IMR-90 (cell line): ENCODE data around the gene AGFG1. TPM values are rescaled to one million over a fixed set of nuclear protein-coding genes. Genes with fewer than 3 reads are reported as not detected.
A peak's percentile ranks its signal among the peaks of the same experiment; 100 is the strongest.

ENCODE experiments used
- ATAC-seq: fragments of 200-7000 bp; cut with Tn5 transposase; 2 replicates; pipeline ENCODE4 v1.9.1; 2020; ENCODE audit warnings: low read depth, mild to moderate bottlenecking, moderate library complexity
- BruUV-seq: library from RNA; stranded (reverse); fragments of 400-500 nt; replicated peaks from 2 replicates; lab custom pipeline; 2021; lab: Mats Ljungman, UMichigan
- CTCF ChIA-PET: fragments of 300-600 bp; formaldehyde crosslinking; extraction: SDS; loops from one replicate; lab custom pipeline; 2021; ENCODE audit warnings: antibody characterized with exemption; lab: Yijun Ruan, JAX
- POLR2A ChIA-PET: fragments of 300-600 bp; sonication (Branson Sonifier 250); formaldehyde crosslinking; loops from one replicate; lab custom pipeline; 2022; ENCODE audit warnings: antibody characterized with exemption; ENCODE audit not compliant: unreplicated experiment; lab: Charles Lee
- DNase-seq: peaks from one replicate; pipeline ENCODE4 v3.0.0; 2013
- H2AFZ ChIP-seq: replicated peaks from 2 replicates; pipeline ENCODE3; 2013; ENCODE audit warnings: low read length, mild to moderate bottlenecking; ENCODE audit not compliant: poor library complexity
- H2AK5ac ChIP-seq: 2 replicates; pipeline ENCODE4 v1.6.1; 2013; ENCODE audit warnings: low read depth, low read length, inconsistent platforms
- H2AK9ac ChIP-seq: replicated peaks from 2 replicates; pipeline ENCODE3; 2013; ENCODE audit warnings: mild to moderate bottlenecking, low read depth, low read length, moderate library complexity; ENCODE audit not compliant: poor library complexity
- H2BK120ac ChIP-seq: 2 replicates; pipeline ENCODE4 v1.6.1; 2013; ENCODE audit warnings: low read depth, low read length, inconsistent platforms
- H2BK15ac ChIP-seq: 3 replicates; pipeline ENCODE4 v1.6.1; 2013; ENCODE audit warnings: low read depth, low read length, inconsistent platforms
- H2BK20ac ChIP-seq: 2 replicates; pipeline ENCODE4 v1.6.1; 2013; ENCODE audit warnings: low read depth, mild to moderate bottlenecking, inconsistent platforms, low read length, moderate library complexity
- H2BK5ac ChIP-seq: 2 replicates; pipeline ENCODE4 v1.6.1; 2013; ENCODE audit warnings: mild to moderate bottlenecking, low read depth, low read length, inconsistent platforms; ENCODE audit not compliant: poor library complexity, severe bottlenecking
- H3K14ac ChIP-seq: replicated peaks from 2 replicates; pipeline ENCODE4 v1.6.1; 2013; ENCODE audit warnings: low read depth, low read length, inconsistent platforms
- H3K18ac ChIP-seq: 2 replicates; pipeline ENCODE4 v1.6.1; 2013; ENCODE audit warnings: low read depth, low read length, control low read depth
- H3K23ac ChIP-seq: 2 replicates; pipeline ENCODE4 v1.6.1; 2013; ENCODE audit warnings: low read depth, low read length, inconsistent platforms
- H3K27ac ChIP-seq: 2 replicates; pipeline ENCODE4 v1.5.1; 2013; ENCODE audit warnings: mild to moderate bottlenecking, control low read depth, low read length; ENCODE audit not compliant: insufficient read depth
- H3K27me3 ChIP-seq: 2 replicates; pipeline ENCODE4 v1.6.1; 2013; ENCODE audit warnings: low read length; ENCODE audit not compliant: control insufficient read depth, insufficient read depth
- H3K36me3 ChIP-seq: 2 replicates; pipeline ENCODE4 v1.6.1; 2013; ENCODE audit warnings: low read length, mixed read lengths; ENCODE audit not compliant: control insufficient read depth, insufficient read depth
- H3K4ac ChIP-seq: 2 replicates; pipeline ENCODE4 v1.6.1; 2013; ENCODE audit warnings: low read depth, low read length, inconsistent platforms
- H3K4me1 ChIP-seq: 2 replicates; pipeline ENCODE4 v1.6.1; 2013; ENCODE audit warnings: low read length, mixed read lengths; ENCODE audit not compliant: control insufficient read depth, insufficient read depth
- H3K4me2 ChIP-seq: 2 replicates; pipeline ENCODE4 v1.6.1; 2013; ENCODE audit warnings: low read depth, mild to moderate bottlenecking, control low read depth, low read length, moderate library complexity
- H3K4me3 ChIP-seq: 2 replicates; pipeline ENCODE4 v1.5.1; 2013; ENCODE audit warnings: low read depth, mild to moderate bottlenecking, control low read depth, low read length, moderate library complexity; ENCODE audit not compliant: insufficient read depth
- H3K56ac ChIP-seq: 2 replicates; pipeline ENCODE4 v1.6.1; 2013; ENCODE audit warnings: low read length, inconsistent platforms; ENCODE audit not compliant: insufficient read depth; ENCODE audit errors: extremely low read depth
- H3K79me1 ChIP-seq, 2 experiments: 2 replicates each; pipeline ENCODE4 v1.6.1; 2013; ENCODE audit warnings: low read length in 2 of 2, inconsistent platforms in 1 of 2, low read depth in 1 of 2
- H3K9ac ChIP-seq: 2 replicates; pipeline ENCODE4 v1.6.1; 2013; ENCODE audit warnings: low read depth, low read length, control low read depth
- H3K9me1 ChIP-seq: 2 replicates; pipeline ENCODE4 v1.6.1; 2013; ENCODE audit warnings: low read length, inconsistent platforms; ENCODE audit not compliant: insufficient read depth
- H3K9me3 ChIP-seq: 2 replicates; pipeline ENCODE4 v1.6.1; 2013; ENCODE audit warnings: low read length; ENCODE audit not compliant: control insufficient read depth, insufficient read depth
- H4K20me1 ChIP-seq: 2 replicates; pipeline ENCODE4 v1.6.1; 2013; ENCODE audit warnings: low read length, inconsistent platforms; ENCODE audit not compliant: insufficient read depth
- H4K5ac ChIP-seq: 2 replicates; pipeline ENCODE4 v1.6.1; 2013; ENCODE audit warnings: mild to moderate bottlenecking, low read depth, low read length, control low read depth
- H4K8ac ChIP-seq, 2 experiments: 2 replicates each; pipeline ENCODE4 v1.6.1; 2013; ENCODE audit warnings: low read depth in 2 of 2, low read length in 2 of 2, control low read depth in 1 of 2, inconsistent platforms in 1 of 2
- H4K91ac ChIP-seq: 2 replicates; pipeline ENCODE4 v1.6.1; 2013; ENCODE audit warnings: low read depth, low read length, inconsistent platforms; ENCODE audit not compliant: insufficient read depth
- BHLHE40 ChIP-seq: fragments of 150-350 bp; IDR thresholded peaks from 2 replicates; pipeline ENCODE4 v1.6.1; 2016; ENCODE audit warnings: mild to moderate bottlenecking, low read depth, low read length
- CEBPB ChIP-seq: IDR thresholded peaks from 2 replicates; pipeline ENCODE4 v1.6.1; 2012; ENCODE audit warnings: low read depth, low read length, improper control_type of control experiment
- CHD1 ChIP-seq: IDR thresholded peaks from 2 replicates; pipeline ENCODE4 v1.6.1; 2012; ENCODE audit warnings: low read depth, low read length, improper control_type of control experiment
- MAFK ChIP-seq: IDR thresholded peaks from 2 replicates; pipeline ENCODE4 v1.6.1; 2012; ENCODE audit warnings: low read depth, low read length, improper control_type of control experiment
- MAZ ChIP-seq: IDR thresholded peaks from 2 replicates; pipeline ENCODE4 v1.6.1; 2012; ENCODE audit warnings: low read depth, mild to moderate bottlenecking, low read length, improper control_type of control experiment, moderate library complexity, borderline replicate concordance
- MXI1 ChIP-seq: IDR thresholded peaks from 2 replicates; pipeline ENCODE4 v1.6.1; 2012; ENCODE audit warnings: low read depth, mild to moderate bottlenecking, low read length, moderate library complexity, borderline replicate concordance
- NFE2L2 ChIP-seq: fragments of 150-350 bp; IDR thresholded peaks from 2 replicates; pipeline ENCODE4 v1.6.1; 2016; ENCODE audit warnings: low read depth, mild to moderate bottlenecking, low read length
- POLR2A ChIP-seq: IDR thresholded peaks from 2 replicates; pipeline ENCODE4 v1.6.1; 2012; ENCODE audit warnings: mild to moderate bottlenecking, low read depth, low read length
- RCOR1 ChIP-seq: IDR thresholded peaks from 2 replicates; pipeline ENCODE4 v1.6.1; 2012; ENCODE audit warnings: mild to moderate bottlenecking, low read length, improper control_type of control experiment; ENCODE audit not compliant: insufficient replicate concordance
- RFX5 ChIP-seq: IDR thresholded peaks from 2 replicates; pipeline ENCODE4 v1.8.0; 2012; ENCODE audit warnings: low read depth, mild to moderate bottlenecking, low read length, moderate library complexity
- SMC3 ChIP-seq: fragments of 150-350 bp; IDR thresholded peaks from 2 replicates; pipeline ENCODE4 v1.6.1; 2016; ENCODE audit warnings: low read depth, mild to moderate bottlenecking, antibody characterized with exemption, low read length, moderate library complexity
- WGBS, 2 experiments: methylation state at CpG; one replicate each; pipeline versions ENCODE4 v1.1.5 to v1.1.7; 2013; ENCODE audit warnings: missing lambda C conversion rate in 2 of 2; ENCODE audit not compliant: insufficient read length in 1 of 2; ENCODE audit errors: extremely low coverage in 2 of 2; 5-methylcytosine and 5-hydroxymethylcytosine counted together
- dilution Hi-C: fragments of 300-500 bp; cut with HindIII; formaldehyde crosslinking; loops from one replicate; pipeline ENCODE4 v1.14.3; 2018; ENCODE audit warnings: low sequenced_read_pairs; ENCODE audit not compliant: unreplicated experiment
- in situ Hi-C: fragments of 300-500 bp; cut with MboI; formaldehyde crosslinking; loops from 3 replicates; pipeline ENCODE4 v1.14.3; 2019; ENCODE audit warnings: low sequenced_read_pairs, inconsistent platforms, mixed read lengths
- intact Hi-C: fragments of 100-400 bp; cut with micrococcal nuclease; formaldehyde crosslinking; loops from 2 replicates; pipeline ENCODE4 v1.10.0; 2022
- polyA plus RNA-seq, 3 experiments: library from polyadenylated mRNA; depleted of rRNA; stranded (reverse); fragments of >200 nt; gene quantifications; 2 replicates each; pipeline ENCODE4 v1.2.3, GENCODE V29; 2012; ENCODE audit warnings: low replicate concordance in 1 of 3
- total RNA-seq: library from RNA; depleted of rRNA; stranded (reverse); fragments of >200 nt; gene quantifications from 2 replicates; pipeline ENCODE4 v1.2.3, GENCODE V29; 2012
- TF ChIP-seq, protein P1 (sequence below): conservative IDR thresholded peaks from 2 replicates; pipeline ENCODE4 v1.5.1; 2012; ENCODE audit warnings: mild to moderate bottlenecking, low read depth, low read length, improper control_type of control experiment
- TF ChIP-seq, protein P2 (sequence below): fragments of 150-350 bp; IDR thresholded peaks from 2 replicates; pipeline ENCODE4 v1.6.1; 2016; ENCODE audit warnings: low read depth, mild to moderate bottlenecking, low read length, moderate library complexity, borderline replicate concordance

AGFG1 gene
- total and polyA plus RNA-seq, 2 of the 4 experiments (the other 2 are of a cell fraction), result 58.4 to 126 TPM

DNA sequence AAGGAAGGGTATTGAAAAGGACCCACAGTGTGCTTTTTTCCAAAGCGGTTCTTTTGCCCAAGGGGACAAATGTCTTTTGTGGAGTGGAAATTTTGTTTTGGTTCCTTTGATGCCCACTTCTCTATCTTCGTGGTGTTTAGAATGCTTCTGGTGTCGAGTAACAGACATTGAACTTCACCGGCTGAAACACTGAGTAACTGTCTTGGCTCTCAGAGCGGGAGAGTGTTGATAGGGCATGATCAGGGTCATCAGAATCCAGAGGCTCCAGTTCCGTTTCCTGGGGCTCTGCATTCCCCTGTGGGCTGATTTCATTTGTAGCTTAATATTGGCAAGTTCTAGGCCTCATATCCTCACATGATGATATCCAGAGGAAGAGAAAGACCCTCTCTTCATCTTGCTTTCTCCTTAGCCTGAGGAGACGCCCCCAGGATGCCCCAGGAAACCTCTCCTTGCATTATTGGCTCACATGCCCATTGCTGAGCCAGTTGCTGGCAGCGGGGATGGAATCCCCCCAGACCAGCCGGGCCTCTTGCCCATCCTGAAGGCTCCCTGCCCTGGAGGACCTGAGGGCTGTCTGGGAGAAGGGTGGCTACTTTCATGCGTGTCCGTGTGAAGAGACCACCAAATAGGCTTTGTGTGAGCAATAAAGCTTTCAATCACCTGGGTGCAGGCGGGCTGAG, 27.9 kb upstream of the AGFG1 start:
- H2AFZ ChIP-seq, result peak overlapping the region; percentile 46
- CTCF ChIA-PET, result no interaction called here

More for the DNA sequence above, 27.9 kb upstream of the AGFG1 start:
- DNase-seq, result peak; percentile 36
- peaks cover 7% of the 10 kb centered on the region; the same call in 1 of the 2 replicates for H3K9me1 ChIP-seq
- no peak overlapping the region for H3K14ac ChIP-seq
- H3K4me2 ChIP-seq, result peak overlapping the region; percentile 29; the same call in 1 of the 2 replicates
- no peak overlapping the region for H4K5ac ChIP-seq
- no peaks in the 10 kb centered on the region for H4K20me1 ChIP-seq
- WGBS, 2 experiments, result no CpG with 5 or more reads among the region's 12 CpGs
- POLR2A ChIA-PET, result no interaction called here
- no peak overlapping the region for H2AK5ac ChIP-seq
- peak overlapping the region; percentile 29; the same call in 1 of the 2 replicates for H3K4ac ChIP-seq
- H2BK5ac ChIP-seq, result no peak overlapping the region
- intact Hi-C loops, result no loop called here
- no peak overlapping the region for H3K9ac ChIP-seq
- peaks cover 12% of the 10 kb centered on the region for H3K4me1 ChIP-seq
- no peaks in the 10 kb centered on the region for H3K27me3 ChIP-seq
- H3K23ac ChIP-seq, result no peak overlapping the region
- no peaks in the 10 kb centered on the region for H3K9me3 ChIP-seq
- H3K27ac ChIP-seq, result no peak overlapping the region
- no peak overlapping the region for H2BK15ac ChIP-seq
- H3K79me1 ChIP-seq, result no peaks in the 10 kb centered on the region
- peak; percentile 19; the same call in 1 of the 2 replicates for ATAC-seq
- H2BK20ac ChIP-seq, result no peak overlapping the region
- no peak overlapping the region for H3K4me3 ChIP-seq
- no peaks in the 10 kb centered on the region for H3K36me3 ChIP-seq
- TF ChIP-seq, protein P1, sequence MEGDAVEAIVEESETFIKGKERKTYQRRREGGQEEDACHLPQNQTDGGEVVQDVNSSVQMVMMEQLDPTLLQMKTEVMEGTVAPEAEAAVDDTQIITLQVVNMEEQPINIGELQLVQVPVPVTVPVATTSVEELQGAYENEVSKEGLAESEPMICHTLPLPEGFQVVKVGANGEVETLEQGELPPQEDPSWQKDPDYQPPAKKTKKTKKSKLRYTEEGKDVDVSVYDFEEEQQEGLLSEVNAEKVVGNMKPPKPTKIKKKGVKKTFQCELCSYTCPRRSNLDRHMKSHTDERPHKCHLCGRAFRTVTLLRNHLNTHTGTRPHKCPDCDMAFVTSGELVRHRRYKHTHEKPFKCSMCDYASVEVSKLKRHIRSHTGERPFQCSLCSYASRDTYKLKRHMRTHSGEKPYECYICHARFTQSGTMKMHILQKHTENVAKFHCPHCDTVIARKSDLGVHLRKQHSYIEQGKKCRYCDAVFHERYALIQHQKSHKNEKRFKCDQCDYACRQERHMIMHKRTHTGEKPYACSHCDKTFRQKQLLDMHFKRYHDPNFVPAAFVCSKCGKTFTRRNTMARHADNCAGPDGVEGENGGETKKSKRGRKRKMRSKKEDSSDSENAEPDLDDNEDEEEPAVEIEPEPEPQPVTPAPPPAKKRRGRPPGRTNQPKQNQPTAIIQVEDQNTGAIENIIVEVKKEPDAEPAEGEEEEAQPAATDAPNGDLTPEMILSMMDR, result no peak
- TF ChIP-seq MAZ, result no peak
- no peak for TF ChIP-seq POLR2A
- TF ChIP-seq SMC3, result no peak
- TF ChIP-seq NFE2L2, result no peak
- TF ChIP-seq, protein P2, sequence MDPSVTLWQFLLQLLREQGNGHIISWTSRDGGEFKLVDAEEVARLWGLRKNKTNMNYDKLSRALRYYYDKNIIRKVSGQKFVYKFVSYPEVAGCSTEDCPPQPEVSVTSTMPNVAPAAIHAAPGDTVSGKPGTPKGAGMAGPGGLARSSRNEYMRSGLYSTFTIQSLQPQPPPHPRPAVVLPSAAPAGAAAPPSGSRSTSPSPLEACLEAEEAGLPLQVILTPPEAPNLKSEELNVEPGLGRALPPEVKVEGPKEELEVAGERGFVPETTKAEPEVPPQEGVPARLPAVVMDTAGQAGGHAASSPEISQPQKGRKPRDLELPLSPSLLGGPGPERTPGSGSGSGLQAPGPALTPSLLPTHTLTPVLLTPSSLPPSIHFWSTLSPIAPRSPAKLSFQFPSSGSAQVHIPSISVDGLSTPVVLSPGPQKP, result no peak
- TF ChIP-seq CEBPB, result no peak
- no peak for TF ChIP-seq BHLHE40
- TF ChIP-seq MAFK, result no peak
- TF ChIP-seq MXI1, result no peak
- TF ChIP-seq RCOR1, result no peak
- no peak for TF ChIP-seq CHD1
- no peak for TF ChIP-seq RFX5
- no peak overlapping the region for H3K56ac ChIP-seq
- H4K8ac ChIP-seq, result peak overlapping the region in 1 of 2 experiments; percentile 24; a peak in 2 of 4 replicates
- H2BK120ac ChIP-seq, result peak overlapping the region; percentile 12
- in situ Hi-C loops, result no loop called here
- no TSS peak for BruUV-seq
- H4K91ac ChIP-seq, result no peak overlapping the region
- no peak overlapping the region for H2AK9ac ChIP-seq
- peak overlapping the region; percentile 37; the same call in 1 of the 2 replicates for H3K18ac ChIP-seq
- dilution Hi-C loops, result no loop called here
